ENCODE measurements around the gene SMC6.

DNA sequence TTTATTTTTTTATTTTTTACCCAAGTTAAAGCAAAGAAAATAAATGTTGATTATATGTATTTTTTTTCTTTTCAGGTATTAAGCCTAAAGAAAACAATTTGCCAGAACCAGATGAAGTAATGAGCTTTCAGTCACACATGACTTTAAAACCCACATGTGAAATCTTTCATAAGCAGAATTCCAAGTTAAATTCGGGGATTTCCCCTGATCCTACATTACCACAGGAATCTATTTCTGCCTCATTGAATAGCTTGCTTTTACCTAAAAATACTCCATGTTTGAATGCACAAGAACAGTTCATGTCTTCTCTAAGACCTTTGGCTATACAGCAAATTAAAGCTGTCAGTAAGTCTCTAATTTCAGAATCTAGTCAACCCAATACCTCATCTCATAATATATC, 26.9 kb upstream of the SMC6 start:
- TF ChIP-seq, protein P1, sequence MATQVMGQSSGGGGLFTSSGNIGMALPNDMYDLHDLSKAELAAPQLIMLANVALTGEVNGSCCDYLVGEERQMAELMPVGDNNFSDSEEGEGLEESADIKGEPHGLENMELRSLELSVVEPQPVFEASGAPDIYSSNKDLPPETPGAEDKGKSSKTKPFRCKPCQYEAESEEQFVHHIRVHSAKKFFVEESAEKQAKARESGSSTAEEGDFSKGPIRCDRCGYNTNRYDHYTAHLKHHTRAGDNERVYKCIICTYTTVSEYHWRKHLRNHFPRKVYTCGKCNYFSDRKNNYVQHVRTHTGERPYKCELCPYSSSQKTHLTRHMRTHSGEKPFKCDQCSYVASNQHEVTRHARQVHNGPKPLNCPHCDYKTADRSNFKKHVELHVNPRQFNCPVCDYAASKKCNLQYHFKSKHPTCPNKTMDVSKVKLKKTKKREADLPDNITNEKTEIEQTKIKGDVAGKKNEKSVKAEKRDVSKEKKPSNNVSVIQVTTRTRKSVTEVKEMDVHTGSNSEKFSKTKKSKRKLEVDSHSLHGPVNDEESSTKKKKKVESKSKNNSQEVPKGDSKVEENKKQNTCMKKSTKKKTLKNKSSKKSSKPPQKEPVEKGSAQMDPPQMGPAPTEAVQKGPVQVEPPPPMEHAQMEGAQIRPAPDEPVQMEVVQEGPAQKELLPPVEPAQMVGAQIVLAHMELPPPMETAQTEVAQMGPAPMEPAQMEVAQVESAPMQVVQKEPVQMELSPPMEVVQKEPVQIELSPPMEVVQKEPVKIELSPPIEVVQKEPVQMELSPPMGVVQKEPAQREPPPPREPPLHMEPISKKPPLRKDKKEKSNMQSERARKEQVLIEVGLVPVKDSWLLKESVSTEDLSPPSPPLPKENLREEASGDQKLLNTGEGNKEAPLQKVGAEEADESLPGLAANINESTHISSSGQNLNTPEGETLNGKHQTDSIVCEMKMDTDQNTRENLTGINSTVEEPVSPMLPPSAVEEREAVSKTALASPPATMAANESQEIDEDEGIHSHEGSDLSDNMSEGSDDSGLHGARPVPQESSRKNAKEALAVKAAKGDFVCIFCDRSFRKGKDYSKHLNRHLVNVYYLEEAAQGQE (IDR thresholded peaks at IDR 0.05; ENCODE audit: insufficient read depth in 1 of 2, low read depth in 2 of 2, low read length in 2 of 2), result no peak
- TF ChIP-seq TAF1 (IDR thresholded peaks at IDR 0.05; ENCODE audit: borderline replicate concordance, insufficient read depth, low read length), result no peak
- TF ChIP-seq POLR2AphosphoS5 (IDR thresholded peaks at IDR 0.05; ENCODE audit: low read depth, low read length), result no peak
- TF ChIP-seq SIN3A (IDR thresholded peaks at IDR 0.05; ENCODE audit: borderline replicate concordance, insufficient read depth, low read length), result no peak
- no peak for TF ChIP-seq FOXP2 (optimal IDR thresholded peaks at IDR 0.05; ENCODE audit: borderline replicate concordance, extremely low read depth, extremely low read length, insufficient read depth)
